HepG2 (cell line): ENCODE results near the gene RBM27. TPM values are rescaled to one million over a fixed set of nuclear protein-coding genes. Genes with fewer than 3 reads are reported as not detected.
A peak's percentile ranks its signal among the peaks of the same experiment; 100 is the strongest.

Source experiments
- BCL6 ChIP-seq: IDR thresholded peaks from 2 replicates; pipeline ENCODE4 v1.6.1; 2016; ENCODE audit warnings: missing genetic modification reagents, missing compliant biosample characterization
- BCLAF1 ChIP-seq: fragments of 450-650 bp; IDR thresholded peaks from 2 replicates; pipeline ENCODE4 v1.6.1; 2017; ENCODE audit warnings: mild to moderate bottlenecking
- CENPX ChIP-seq: sonication (generic); formaldehyde crosslinking; IDR thresholded peaks from 2 replicates; pipeline ENCODE4 v1.9.0; 2021; ENCODE audit warnings: mild to moderate bottlenecking, missing genetic modification reagents, moderate library complexity
- HOXD1 ChIP-seq: sonication (generic); formaldehyde crosslinking; IDR thresholded peaks from 2 replicates; pipeline ENCODE4 v1.5.0; 2020; ENCODE audit warnings: missing genetic modification reagents
- NFE2 ChIP-seq: sonication (generic); formaldehyde crosslinking; IDR thresholded peaks from 2 replicates; pipeline ENCODE4 v1.4.0; 2020; ENCODE audit warnings: missing genetic modification reagents
- NR0B2 ChIP-seq: sonication (generic); formaldehyde crosslinking; IDR thresholded peaks from 2 replicates; pipeline ENCODE4 v1.4.0; 2020; ENCODE audit warnings: mild to moderate bottlenecking, missing genetic modification reagents
- REXO4 ChIP-seq: sonication (generic); formaldehyde crosslinking; IDR thresholded peaks from 2 replicates; pipeline ENCODE4 v1.8.0; 2022; ENCODE audit warnings: missing genetic modification reagents, mild to moderate bottlenecking, borderline replicate concordance
- SPEN ChIP-seq: sonication (generic); formaldehyde crosslinking; IDR thresholded peaks from 2 replicates; pipeline ENCODE4 v1.5.1; 2020; ENCODE audit warnings: low read depth, mild to moderate bottlenecking, missing genetic modification reagents
- THAP11 ChIP-seq: IDR thresholded peaks from 2 replicates; pipeline ENCODE4 v1.6.1; 2016; ENCODE audit warnings: missing biosample characterization, missing genetic modification reagents
- THYN1 ChIP-seq: sonication (generic); formaldehyde crosslinking; IDR thresholded peaks from 2 replicates; pipeline ENCODE4 v1.8.1; 2023; ENCODE audit warnings: low read depth, mild to moderate bottlenecking, moderate library complexity, missing genetic modification reagents, borderline replicate concordance
- ZBTB37 ChIP-seq: sonication (generic); formaldehyde crosslinking; IDR thresholded peaks from 2 replicates; pipeline ENCODE4 v1.4.0; 2020; ENCODE audit warnings: mild to moderate bottlenecking, missing genetic modification reagents
- ZNF24 ChIP-seq: fragments of 450-650 bp; IDR thresholded peaks from 2 replicates; pipeline ENCODE4 v1.6.1; 2017; ENCODE audit warnings: antibody characterized with exemption, mild to moderate bottlenecking
- ZNF367 ChIP-seq: sonication (generic); formaldehyde crosslinking; IDR thresholded peaks from 2 replicates; pipeline ENCODE4 v1.4.0; 2020; ENCODE audit warnings: missing genetic modification reagents, borderline replicate concordance
- ZNF562 ChIP-seq: sonication (generic); formaldehyde crosslinking; IDR thresholded peaks from 2 replicates; pipeline ENCODE4 v1.8.0; 2022; ENCODE audit warnings: missing genetic modification reagents, borderline replicate concordance
- ZNF766 ChIP-seq: sonication (generic); formaldehyde crosslinking; IDR thresholded peaks from 2 replicates; pipeline ENCODE4 v1.5.0; 2020; ENCODE audit warnings: missing genetic modification reagents, borderline replicate concordance
- ZNF773 ChIP-seq: sonication (generic); formaldehyde crosslinking; IDR thresholded peaks from 2 replicates; pipeline ENCODE4 v1.4.0; 2020; ENCODE audit warnings: missing genetic modification reagents, borderline replicate concordance
- ZNF816 ChIP-seq: sonication (generic); formaldehyde crosslinking; IDR thresholded peaks from 2 replicates; pipeline ENCODE4 v1.8.0; 2022; ENCODE audit warnings: missing genetic modification reagents, mild to moderate bottlenecking, borderline replicate concordance
- polyA plus RNA-seq, 8 experiments: library from polyadenylated mRNA; depleted of rRNA in 3 of 8; stranded (reverse) in 7 of 8; unstranded in 1 of 8; fragments of >200 nt; fragmentation: Illumina TruSeq in 4 of 8; extraction: Trizol in 4 of 8; gene quantifications; 2 replicates each; pipeline versions ENCODE4 v1.2.1 to v1.2.3, GENCODE V29; 2011 to 2016; ENCODE audit warnings: low read depth in 4 of 8, missing spikeins in 1 of 8, mixed read lengths in 1 of 8; ENCODE audit not compliant: insufficient read depth in 1 of 8
- total RNA-seq, 5 experiments: library from RNA; depleted of rRNA; stranded (reverse); fragments of >200 nt; fragmentation: Illumina TruSeq; extraction: Trizol; gene quantifications; 2 replicates each; pipeline ENCODE4 v1.2.3, GENCODE V29; 2016; ENCODE audit warnings: low read depth in 1 of 5
- TF ChIP-seq, protein P1 (sequence below): sonication (generic); formaldehyde crosslinking; IDR thresholded peaks from 2 replicates; pipeline ENCODE4 v1.5.0; 2020; ENCODE audit warnings: missing genetic modification reagents
- TF ChIP-seq, protein P2 (sequence below): sonication (generic); formaldehyde crosslinking; IDR thresholded peaks from 2 replicates; pipeline ENCODE4 v1.4.0; 2020; ENCODE audit warnings: missing genetic modification reagents

The RBM27 gene
- total and polyA plus RNA-seq, 2 of the 13 experiments (the other 11 are each of a cell fraction or from before 2014, with no cell fraction given) = 12.9 to 23.4 TPM

DNA sequence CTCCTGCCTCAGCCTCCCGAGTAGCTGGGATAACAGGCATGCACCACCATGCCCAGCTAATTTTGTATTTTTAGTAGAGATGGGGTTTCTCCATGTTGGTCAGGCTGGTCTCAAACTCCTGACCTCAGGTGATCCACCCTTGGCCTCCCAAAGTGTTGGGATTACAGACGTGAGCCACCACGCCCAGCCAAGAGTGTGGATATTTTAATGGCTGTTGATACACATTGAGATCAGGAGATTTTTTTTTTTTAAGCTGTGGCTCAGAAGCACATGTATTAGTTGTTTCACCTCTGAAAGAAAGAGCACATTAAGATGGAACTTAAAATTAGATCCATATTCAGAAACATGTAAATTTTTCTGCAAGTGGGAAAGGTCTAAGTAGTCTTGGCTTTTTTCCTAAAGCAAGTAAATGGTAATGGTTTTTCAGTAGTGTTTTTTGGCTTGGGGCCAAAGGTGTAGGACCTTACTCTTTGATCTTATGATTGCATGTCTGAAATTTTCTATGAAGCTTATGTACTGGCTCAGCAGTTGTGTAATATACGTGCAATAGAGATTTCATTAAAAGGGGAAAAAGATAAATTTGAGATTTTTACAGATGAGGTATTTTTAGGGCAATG is 9.9 kb downstream of the RBM27 start (continued):
- TF ChIP-seq ZBTB37 (CRISPR knock-in tag) (no peak), NR0B2 (CRISPR knock-in tag) (no peak), ZNF816 (CRISPR knock-in tag) (no peak), ZNF367 (CRISPR knock-in tag) (no peak), SPEN (no peak), ZNF773 (CRISPR knock-in tag) (no peak), ZNF24 (no peak), BCLAF1 (no peak), CENPX (CRISPR knock-in tag) (no peak), THAP11 (CRISPR knock-in tag) (no peak), NFE2 (CRISPR knock-in tag) (no peak), ZNF562 (no peak), THYN1 (no peak), BCL6 (CRISPR knock-in tag) (peak; percentile 58), ZNF766 (no peak), REXO4 (CRISPR knock-in tag) (no peak), HOXD1 (no peak)
- TF ChIP-seq, protein P1, sequence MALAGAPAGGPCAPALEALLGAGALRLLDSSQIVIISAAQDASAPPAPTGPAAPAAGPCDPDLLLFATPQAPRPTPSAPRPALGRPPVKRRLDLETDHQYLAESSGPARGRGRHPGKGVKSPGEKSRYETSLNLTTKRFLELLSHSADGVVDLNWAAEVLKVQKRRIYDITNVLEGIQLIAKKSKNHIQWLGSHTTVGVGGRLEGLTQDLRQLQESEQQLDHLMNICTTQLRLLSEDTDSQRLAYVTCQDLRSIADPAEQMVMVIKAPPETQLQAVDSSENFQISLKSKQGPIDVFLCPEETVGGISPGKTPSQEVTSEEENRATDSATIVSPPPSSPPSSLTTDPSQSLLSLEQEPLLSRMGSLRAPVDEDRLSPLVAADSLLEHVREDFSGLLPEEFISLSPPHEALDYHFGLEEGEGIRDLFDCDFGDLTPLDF = no peak
- TF ChIP-seq, protein P2, sequence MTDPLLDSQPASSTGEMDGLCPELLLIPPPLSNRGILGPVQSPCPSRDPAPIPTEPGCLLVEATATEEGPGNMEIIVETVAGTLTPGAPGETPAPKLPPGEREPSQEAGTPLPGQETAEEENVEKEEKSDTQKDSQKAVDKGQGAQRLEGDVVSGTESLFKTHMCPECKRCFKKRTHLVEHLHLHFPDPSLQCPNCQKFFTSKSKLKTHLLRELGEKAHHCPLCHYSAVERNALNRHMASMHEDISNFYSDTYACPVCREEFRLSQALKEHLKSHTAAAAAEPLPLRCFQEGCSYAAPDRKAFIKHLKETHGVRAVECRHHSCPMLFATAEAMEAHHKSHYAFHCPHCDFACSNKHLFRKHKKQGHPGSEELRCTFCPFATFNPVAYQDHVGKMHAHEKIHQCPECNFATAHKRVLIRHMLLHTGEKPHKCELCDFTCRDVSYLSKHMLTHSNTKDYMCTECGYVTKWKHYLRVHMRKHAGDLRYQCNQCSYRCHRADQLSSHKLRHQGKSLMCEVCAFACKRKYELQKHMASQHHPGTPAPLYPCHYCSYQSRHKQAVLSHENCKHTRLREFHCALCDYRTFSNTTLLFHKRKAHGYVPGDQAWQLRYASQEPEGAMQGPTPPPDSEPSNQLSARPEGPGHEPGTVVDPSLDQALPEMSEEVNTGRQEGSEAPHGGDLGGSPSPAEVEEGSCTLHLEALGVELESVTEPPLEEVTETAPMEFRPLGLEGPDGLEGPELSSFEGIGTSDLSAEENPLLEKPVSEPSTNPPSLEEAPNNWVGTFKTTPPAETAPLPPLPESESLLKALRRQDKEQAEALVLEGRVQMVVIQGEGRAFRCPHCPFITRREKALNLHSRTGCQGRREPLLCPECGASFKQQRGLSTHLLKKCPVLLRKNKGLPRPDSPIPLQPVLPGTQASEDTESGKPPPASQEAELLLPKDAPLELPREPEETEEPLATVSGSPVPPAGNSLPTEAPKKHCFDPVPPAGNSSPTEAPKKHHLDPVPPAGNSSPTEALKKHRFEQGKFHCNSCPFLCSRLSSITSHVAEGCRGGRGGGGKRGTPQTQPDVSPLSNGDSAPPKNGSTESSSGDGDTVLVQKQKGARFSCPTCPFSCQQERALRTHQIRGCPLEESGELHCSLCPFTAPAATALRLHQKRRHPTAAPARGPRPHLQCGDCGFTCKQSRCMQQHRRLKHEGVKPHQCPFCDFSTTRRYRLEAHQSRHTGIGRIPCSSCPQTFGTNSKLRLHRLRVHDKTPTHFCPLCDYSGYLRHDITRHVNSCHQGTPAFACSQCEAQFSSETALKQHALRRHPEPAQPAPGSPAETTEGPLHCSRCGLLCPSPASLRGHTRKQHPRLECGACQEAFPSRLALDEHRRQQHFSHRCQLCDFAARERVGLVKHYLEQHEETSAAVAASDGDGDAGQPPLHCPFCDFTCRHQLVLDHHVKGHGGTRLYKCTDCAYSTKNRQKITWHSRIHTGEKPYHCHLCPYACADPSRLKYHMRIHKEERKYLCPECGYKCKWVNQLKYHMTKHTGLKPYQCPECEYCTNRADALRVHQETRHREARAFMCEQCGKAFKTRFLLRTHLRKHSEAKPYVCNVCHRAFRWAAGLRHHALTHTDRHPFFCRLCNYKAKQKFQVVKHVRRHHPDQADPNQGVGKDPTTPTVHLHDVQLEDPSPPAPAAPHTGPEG (CRISPR knock-in tag) = no peak
